A673 (cell line): ENCODE data around the gene PRSS3.

ENCODE experiments used
- EZH2 ChIP-seq: fragments of 200-600 bp; sonication (generic); IDR thresholded peaks from 2 replicates; pipeline ENCODE4 v1.6.1; 2017; ENCODE audit warnings: borderline replicate concordance, low read depth, mild to moderate bottlenecking, mixed read lengths, antibody characterized with exemption, low read length; ENCODE audit not compliant: poor library complexity, severe bottlenecking
- TF ChIP-seq, protein P1 (sequence below): fragments of 300-800, 200-600 bp; sonication (generic); conservative IDR thresholded peaks from 2 replicates; pipeline ENCODE4 v1.5.1; 2017; ENCODE audit warnings: low read depth, mild to moderate bottlenecking, antibody characterized with exemption, low read length, moderate library complexity, mixed read lengths

- TF ChIP-seq, protein P1, sequence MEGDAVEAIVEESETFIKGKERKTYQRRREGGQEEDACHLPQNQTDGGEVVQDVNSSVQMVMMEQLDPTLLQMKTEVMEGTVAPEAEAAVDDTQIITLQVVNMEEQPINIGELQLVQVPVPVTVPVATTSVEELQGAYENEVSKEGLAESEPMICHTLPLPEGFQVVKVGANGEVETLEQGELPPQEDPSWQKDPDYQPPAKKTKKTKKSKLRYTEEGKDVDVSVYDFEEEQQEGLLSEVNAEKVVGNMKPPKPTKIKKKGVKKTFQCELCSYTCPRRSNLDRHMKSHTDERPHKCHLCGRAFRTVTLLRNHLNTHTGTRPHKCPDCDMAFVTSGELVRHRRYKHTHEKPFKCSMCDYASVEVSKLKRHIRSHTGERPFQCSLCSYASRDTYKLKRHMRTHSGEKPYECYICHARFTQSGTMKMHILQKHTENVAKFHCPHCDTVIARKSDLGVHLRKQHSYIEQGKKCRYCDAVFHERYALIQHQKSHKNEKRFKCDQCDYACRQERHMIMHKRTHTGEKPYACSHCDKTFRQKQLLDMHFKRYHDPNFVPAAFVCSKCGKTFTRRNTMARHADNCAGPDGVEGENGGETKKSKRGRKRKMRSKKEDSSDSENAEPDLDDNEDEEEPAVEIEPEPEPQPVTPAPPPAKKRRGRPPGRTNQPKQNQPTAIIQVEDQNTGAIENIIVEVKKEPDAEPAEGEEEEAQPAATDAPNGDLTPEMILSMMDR = no peak
- TF ChIP-seq EZH2 = no peak
Measured at GRCh38 chr9:33835625-33836260, 40.4 kb downstream of the PRSS3 start.
